Keratinocyte (primary cell): Measurements from ENCODE around the gene NPTX1. TPM values are rescaled to one million over a fixed set of nuclear protein-coding genes. Genes with fewer than 3 reads are reported as not detected.

Experiments used
- DNase-seq: peaks from one replicate; pipeline ENCODE4 v3.0.0-alpha.2; 2011; ENCODE audit warnings: low read depth, missing footprints, low spot score
- FAIRE-seq: peaks from 2 replicates; lab custom pipeline; 2011; peaks lifted over from hg19 to GRCh38; lab: Jason Lieb, UNC
- H2AFZ ChIP-seq: 2 replicates; pipeline ENCODE4 v1.6.0; 2012; ENCODE audit warnings: low read length, control low read depth, inconsistent platforms; ENCODE audit not compliant: control insufficient read depth
- H3K27ac ChIP-seq: 2 replicates; pipeline ENCODE4 v1.5.1; 2011; ENCODE audit warnings: low read length; ENCODE audit not compliant: control insufficient read depth, insufficient read depth
- H3K27me3 ChIP-seq: 3 replicates; pipeline ENCODE4 v1.6.0; 2011; ENCODE audit warnings: low read length; ENCODE audit not compliant: control insufficient read depth, insufficient read depth; ENCODE audit errors: extremely low read depth
- H3K36me3 ChIP-seq, 2 experiments: 2 replicates in 1 of 2; 3 replicates in 1 of 2; pipeline ENCODE4 v1.5.1; 2011; ENCODE audit warnings: low read length in 2 of 2, mild to moderate bottlenecking in 1 of 2; ENCODE audit not compliant: control insufficient read depth in 2 of 2, insufficient read depth in 2 of 2; ENCODE audit errors: extremely low read depth in 1 of 2
- H3K4me1 ChIP-seq: 3 replicates; pipeline ENCODE4 v1.5.1; 2011; ENCODE audit warnings: low read length; ENCODE audit not compliant: control insufficient read depth, insufficient read depth; ENCODE audit errors: extremely low read depth
- H3K4me2 ChIP-seq: 3 replicates; pipeline ENCODE4 v1.6.0; 2011; ENCODE audit warnings: low read depth, low read length; ENCODE audit not compliant: control insufficient read depth, insufficient read depth; ENCODE audit errors: extremely low read depth
- H3K4me3 ChIP-seq, 3 experiments: fragments of 200-600 bp in 1 of 3; sonication (generic) in 1 of 3; 2 replicates in 2 of 3; 3 replicates in 1 of 3; pipeline ENCODE4 v1.5.1; 2011 to 2016; ENCODE audit warnings: low read length in 3 of 3, mild to moderate bottlenecking in 3 of 3, control low read depth in 2 of 3, inconsistent platforms in 1 of 3, low read depth in 1 of 3, mixed read lengths in 1 of 3, mixed run types in 1 of 3, moderate library complexity in 1 of 3; ENCODE audit not compliant: control insufficient read depth in 2 of 3, insufficient read depth in 2 of 3; ENCODE audit errors: extremely low read depth in 1 of 3
- H3K79me2 ChIP-seq: 2 replicates; pipeline ENCODE4 v1.6.0; 2012; ENCODE audit warnings: low read length; ENCODE audit not compliant: control insufficient read depth, insufficient read depth
- H3K9ac ChIP-seq: 3 replicates; pipeline ENCODE4 v1.6.0; 2011; ENCODE audit warnings: low read length; ENCODE audit not compliant: control insufficient read depth, insufficient read depth; ENCODE audit errors: extremely low read depth
- H3K9me1 ChIP-seq: 3 replicates; pipeline ENCODE4 v1.6.0; 2011; ENCODE audit warnings: low read length; ENCODE audit not compliant: control insufficient read depth, insufficient read depth; ENCODE audit errors: extremely low read depth
- H3K9me3 ChIP-seq: 2 replicates; pipeline ENCODE4 v1.5.1; 2012; ENCODE audit warnings: low read depth, low read length; ENCODE audit not compliant: control insufficient read depth
- H4K20me1 ChIP-seq: 3 replicates; pipeline ENCODE4 v1.6.0; 2011; ENCODE audit warnings: low read length; ENCODE audit not compliant: control insufficient read depth, insufficient read depth; ENCODE audit errors: extremely low read depth
- CTCF ChIP-seq, 3 experiments: IDR thresholded peaks in 1 of 3; conservative IDR thresholded peaks in 1 of 3; optimal IDR thresholded peaks in 1 of 3; 2 replicates in 2 of 3; 3 replicates in 1 of 3; pipeline versions ENCODE3 to v1.5.1; 2011; ENCODE audit warnings: low read length in 3 of 3, mild to moderate bottlenecking in 3 of 3, moderate library complexity in 2 of 3, control low read depth in 1 of 3, inconsistent platforms in 1 of 3; ENCODE audit not compliant: insufficient read depth in 2 of 3; ENCODE audit errors: extremely low read depth in 1 of 3
- EZH2 ChIP-seq: IDR thresholded peaks from one replicate; pipeline ENCODE4 v1.6.1; 2012; ENCODE audit warnings: inconsistent platforms, mild to moderate bottlenecking, low read length, moderate library complexity
- dilution Hi-C: fragments of 300-500 bp; cut with MboI; formaldehyde crosslinking; loops from one replicate; pipeline ENCODE4 v1.7.0; 2020; ENCODE audit warnings: low sequenced_read_pairs; ENCODE audit not compliant: extremely low pct_ligation_motif_present
- polyA plus RNA-seq, 5 experiments: library from polyadenylated mRNA; depleted of rRNA in 3 of 5; stranded (reverse) in 3 of 5; stranded (forward) in 1 of 5; unstranded in 1 of 5; fragments of >200 nt; gene quantifications; 1 replicate in 1 of 5; 2 replicates in 3 of 5; 3 replicates in 1 of 5; pipeline versions ENCODE4 v1.2.1 to v1.2.3, GENCODE V29; 2011 to 2012; ENCODE audit warnings: missing spikeins in 2 of 5, low read depth in 1 of 5, low replicate concordance in 1 of 5

The NPTX1 gene
- polyA plus RNA-seq, 1 donor (not counting 4 experiments of a cell fraction or from before 2014, with no cell fraction given) = 0.03 TPM

GRCh38 chr17:80498242-80498919, 22.0 kb upstream of the NPTX1 start:
- TF ChIP-seq EZH2 (no peak), CTCF (optimal IDR thresholded peaks at IDR 0.05 in 1 of 3, IDR thresholded peaks at IDR 0.05 in 1 of 3, conservative IDR thresholded peaks at IDR 0.05 in 1 of 3; ENCODE audit: extremely low read depth in 1 of 3, insufficient read depth in 2 of 3, low read length in 3 of 3) (no peak)
- Histone ChIP-seq H3K27ac (no peak overlapping the region), H3K4me1 (peaks cover 20% of the 10 kb centered on the region), H3K27me3 (peaks cover 12% of the 10 kb centered on the region), H4K20me1 (no peaks in the 10 kb centered on the region), H3K4me3 (no peak overlapping the region), H3K36me3 (no peaks in the 10 kb centered on the region), H3K9ac (no peak overlapping the region), H3K4me2 (no peak overlapping the region), H3K79me2 (no peaks in the 10 kb centered on the region), H2AFZ (no peak overlapping the region), H3K9me1 (no peaks in the 10 kb centered on the region), H3K9me3 (no peaks in the 10 kb centered on the region)
- dilution Hi-C loops = no loop called here
- FAIRE-seq (no peak), DNase-seq (no peak)

GRCh38 chr17:80497726-80498241, 21.4 kb upstream of the NPTX1 start:
- dilution Hi-C loops = no loop called here
- H3K36me3 ChIP-seq = no peaks in the 10 kb centered on the region
- no peak overlapping the region for H2AFZ ChIP-seq
- peaks cover 19% of the 10 kb centered on the region for H3K4me1 ChIP-seq
- no peak overlapping the region for H3K9ac ChIP-seq
- peak; percentile 69 for FAIRE-seq
- H3K9me3 ChIP-seq = no peaks in the 10 kb centered on the region
- peaks cover 17% of the 10 kb centered on the region for H3K27me3 ChIP-seq
- H3K4me3 ChIP-seq = no peak overlapping the region
- H3K79me2 ChIP-seq = no peaks in the 10 kb centered on the region
- H3K9me1 ChIP-seq = no peaks in the 10 kb centered on the region
- H3K4me2 ChIP-seq = no peak overlapping the region
- DNase-seq = no peak
- no peak overlapping the region for H3K27ac ChIP-seq
- H4K20me1 ChIP-seq = no peaks in the 10 kb centered on the region
- TF ChIP-seq CTCF (optimal IDR thresholded peaks at IDR 0.05 in 1 of 3, IDR thresholded peaks at IDR 0.05 in 1 of 3, conservative IDR thresholded peaks at IDR 0.05 in 1 of 3; ENCODE audit: extremely low read depth in 1 of 3, insufficient read depth in 2 of 3, low read length in 3 of 3) (no peak), EZH2 (no peak)
